ENCODE data around the gene ITPR1.

Gene ITPR1

GRCh38 chr3:4819746-4820145, 326.6 kb downstream of the ITPR1 start:
- H3K9me3 ChIP-seq (ENCODE audit: low read length): no peaks in the 10 kb centered on the region
- no peak overlapping the region for H3K27ac ChIP-seq (ENCODE audit: low read depth, low read length)
- H3K36me3 ChIP-seq (ENCODE audit: insufficient read depth, low read length): peaks cover 54% of the 10 kb centered on the region
- H3K9ac ChIP-seq (ENCODE audit: low read length): no peak overlapping the region
- H3K27me3 ChIP-seq (ENCODE audit: control insufficient read depth in 1 of 2, insufficient read depth in 2 of 2, low read length in 2 of 2): no peaks in the 10 kb centered on the region
- no peak overlapping the region for H3K4me3 ChIP-seq (ENCODE audit: low read depth in 1 of 2, low read length in 2 of 2)
- H3K4me1 ChIP-seq (ENCODE audit: insufficient read depth, low read length): peaks cover under 1% of the 10 kb centered on the region

- H3K4me1 ChIP-seq (ENCODE audit: insufficient read depth, low read length): peaks cover 8% of the 10 kb centered on the region
- no peak overlapping the region for H3K9ac ChIP-seq (ENCODE audit: low read length)
- peaks cover 51% of the 10 kb centered on the region for H3K36me3 ChIP-seq (ENCODE audit: insufficient read depth, low read length)
Observed at GRCh38 chr3:4820296-4821121, 327.4 kb downstream of the ITPR1 start.

GRCh38 chr3:4821338-4821737, 328.2 kb downstream of the ITPR1 start:
- Histone ChIP-seq H3K9me3 (ENCODE audit: low read length) (no peaks in the 10 kb centered on the region), H3K36me3 (ENCODE audit: insufficient read depth, low read length) (peaks cover 44% of the 10 kb centered on the region), H3K27me3 (ENCODE audit: control insufficient read depth in 1 of 2, insufficient read depth in 2 of 2, low read length in 2 of 2) (no peaks in the 10 kb centered on the region), H3K4me1 (ENCODE audit: insufficient read depth, low read length) (peaks cover 16% of the 10 kb centered on the region), H3K4me3 (ENCODE audit: low read depth in 1 of 2, low read length in 2 of 2) (no peak overlapping the region), H3K9ac (ENCODE audit: low read length) (no peak overlapping the region), H3K27ac (ENCODE audit: low read depth, low read length) (no peak overlapping the region)

More at GRCh38 chr3:4820296-4821121, 327.4 kb downstream of the ITPR1 start:
- H3K27ac ChIP-seq (ENCODE audit: low read depth, low read length): no peak overlapping the region
- no peaks in the 10 kb centered on the region for H3K9me3 ChIP-seq (ENCODE audit: low read length)
- H3K4me3 ChIP-seq (ENCODE audit: low read depth in 1 of 2, low read length in 2 of 2): no peak overlapping the region
- H3K27me3 ChIP-seq (ENCODE audit: control insufficient read depth in 1 of 2, insufficient read depth in 2 of 2, low read length in 2 of 2): no peaks in the 10 kb centered on the region

GRCh38 chr3:4821975-4822374, 328.8 kb downstream of the ITPR1 start:
- Histone ChIP-seq H3K9ac (ENCODE audit: low read length) (no peak overlapping the region), H3K4me3 (ENCODE audit: low read depth in 1 of 2, low read length in 2 of 2) (no peak overlapping the region), H3K4me1 (ENCODE audit: insufficient read depth, low read length) (peaks cover 22% of the 10 kb centered on the region), H3K27ac (ENCODE audit: low read depth, low read length) (no peak overlapping the region), H3K27me3 (ENCODE audit: control insufficient read depth in 1 of 2, insufficient read depth in 2 of 2, low read length in 2 of 2) (no peaks in the 10 kb centered on the region), H3K36me3 (ENCODE audit: insufficient read depth, low read length) (peaks cover 42% of the 10 kb centered on the region), H3K9me3 (ENCODE audit: low read length) (no peaks in the 10 kb centered on the region)

- H3K9me3 ChIP-seq (ENCODE audit: low read length): no peaks in the 10 kb centered on the region
- H3K4me3 ChIP-seq (ENCODE audit: low read depth in 1 of 2, low read length in 2 of 2): no peak overlapping the region
- no peak overlapping the region for H3K27ac ChIP-seq (ENCODE audit: low read depth, low read length)
- H3K9ac ChIP-seq (ENCODE audit: low read length): no peak overlapping the region
- no peaks in the 10 kb centered on the region for H3K27me3 ChIP-seq (ENCODE audit: control insufficient read depth in 1 of 2, insufficient read depth in 2 of 2, low read length in 2 of 2)
- peaks cover 41% of the 10 kb centered on the region for H3K36me3 ChIP-seq (ENCODE audit: insufficient read depth, low read length)
- H3K4me1 ChIP-seq (ENCODE audit: insufficient read depth, low read length): peaks cover 24% of the 10 kb centered on the region
Observed at GRCh38 chr3:4822568-4822967, 329.4 kb downstream of the ITPR1 start.

- Histone ChIP-seq H3K27ac (ENCODE audit: low read depth, low read length) (no peak overlapping the region), H3K27me3 (ENCODE audit: control insufficient read depth in 1 of 2, insufficient read depth in 2 of 2, low read length in 2 of 2) (no peaks in the 10 kb centered on the region), H3K4me3 (ENCODE audit: low read depth in 1 of 2, low read length in 2 of 2) (no peak overlapping the region), H3K36me3 (ENCODE audit: insufficient read depth, low read length) (peaks cover 36% of the 10 kb centered on the region), H3K9ac (ENCODE audit: low read length) (no peak overlapping the region), H3K9me3 (ENCODE audit: low read length) (no peaks in the 10 kb centered on the region), H3K4me1 (ENCODE audit: insufficient read depth, low read length) (peaks cover 24% of the 10 kb centered on the region)
Observed at GRCh38 chr3:4823385-4823784, 330.2 kb downstream of the ITPR1 start.

GRCh38 chr3:4823986-4824925, 331.1 kb downstream of the ITPR1 start:
- peak overlapping the region; percentile 22 for H3K27ac ChIP-seq (ENCODE audit: low read depth, low read length)
- peaks cover 31% of the 10 kb centered on the region for H3K36me3 ChIP-seq (ENCODE audit: insufficient read depth, low read length)
- H3K27me3 ChIP-seq (ENCODE audit: control insufficient read depth in 1 of 2, insufficient read depth in 2 of 2, low read length in 2 of 2): no peaks in the 10 kb centered on the region
- H3K4me1 ChIP-seq (ENCODE audit: insufficient read depth, low read length): peaks cover 24% of the 10 kb centered on the region
- no peak overlapping the region for H3K9ac ChIP-seq (ENCODE audit: low read length)
- no peaks in the 10 kb centered on the region for H3K9me3 ChIP-seq (ENCODE audit: low read length)
- H3K4me3 ChIP-seq (ENCODE audit: low read depth in 1 of 2, low read length in 2 of 2): no peak overlapping the region

GRCh38 chr3:4824926-4825325, 331.8 kb downstream of the ITPR1 start:
- H3K9me3 ChIP-seq (ENCODE audit: low read length): no peaks in the 10 kb centered on the region
- no peaks in the 10 kb centered on the region for H3K27me3 ChIP-seq (ENCODE audit: control insufficient read depth in 1 of 2, insufficient read depth in 2 of 2, low read length in 2 of 2)
- H3K36me3 ChIP-seq (ENCODE audit: insufficient read depth, low read length): peaks cover 27% of the 10 kb centered on the region
- H3K4me3 ChIP-seq (ENCODE audit: low read depth in 1 of 2, low read length in 2 of 2): no peak overlapping the region
- H3K27ac ChIP-seq (ENCODE audit: low read depth, low read length): peak overlapping the region; percentile 22
- H3K4me1 ChIP-seq (ENCODE audit: insufficient read depth, low read length): peaks cover 24% of the 10 kb centered on the region
- H3K9ac ChIP-seq (ENCODE audit: low read length): no peak overlapping the region

GRCh38 chr3:4825436-4826236, 332.5 kb downstream of the ITPR1 start:
- Histone ChIP-seq H3K36me3 (ENCODE audit: insufficient read depth, low read length) (peaks cover 20% of the 10 kb centered on the region), H3K9me3 (ENCODE audit: low read length) (no peaks in the 10 kb centered on the region), H3K9ac (ENCODE audit: low read length) (no peak overlapping the region), H3K27me3 (ENCODE audit: control insufficient read depth in 1 of 2, insufficient read depth in 2 of 2, low read length in 2 of 2) (no peaks in the 10 kb centered on the region), H3K27ac (ENCODE audit: low read depth, low read length) (peak overlapping the region; percentile 27), H3K4me3 (ENCODE audit: low read depth in 1 of 2, low read length in 2 of 2) (no peak overlapping the region), H3K4me1 (ENCODE audit: insufficient read depth, low read length) (peaks cover 26% of the 10 kb centered on the region)

GRCh38 chr3:4826237-4827100, 333.3 kb downstream of the ITPR1 start:
- Histone ChIP-seq H3K4me1 (ENCODE audit: insufficient read depth, low read length) (peaks cover 33% of the 10 kb centered on the region), H3K27me3 (ENCODE audit: control insufficient read depth in 1 of 2, insufficient read depth in 2 of 2, low read length in 2 of 2) (no peaks in the 10 kb centered on the region), H3K4me3 (ENCODE audit: low read depth in 1 of 2, low read length in 2 of 2) (no peak overlapping the region), H3K9me3 (ENCODE audit: low read length) (no peaks in the 10 kb centered on the region), H3K36me3 (ENCODE audit: insufficient read depth, low read length) (peaks cover 14% of the 10 kb centered on the region), H3K9ac (ENCODE audit: low read length) (no peak overlapping the region), H3K27ac (ENCODE audit: low read depth, low read length) (peak overlapping the region; percentile 27)
